Measurements from ENCODE around the gene PDCD2.

- no peak for TF ChIP-seq RARB (CRISPR knock-in tag; IDR thresholded peaks at IDR 0.05)
- no peak for TF ChIP-seq ZFP30 (CRISPR knock-in tag; IDR thresholded peaks at IDR 0.05)
- no peak for TF ChIP-seq TCF4 (CRISPR knock-in tag; IDR thresholded peaks at IDR 0.05; ENCODE audit: borderline replicate concordance)
- no peak for TF ChIP-seq ZC3H10 (CRISPR knock-in tag; IDR thresholded peaks at IDR 0.05)
- no peak for TF ChIP-seq CREB5 (CRISPR knock-in tag; IDR thresholded peaks at IDR 0.05; ENCODE audit: low read depth)
- no peak for TF ChIP-seq OSR1 (CRISPR knock-in tag; IDR thresholded peaks at IDR 0.05)
- no peak for TF ChIP-seq PATZ1 (CRISPR knock-in tag; IDR thresholded peaks at IDR 0.05; ENCODE audit: borderline replicate concordance)
- no peak for TF ChIP-seq SNAI2 (CRISPR knock-in tag; IDR thresholded peaks at IDR 0.05)
- no peak for TF ChIP-seq POU6F1 (CRISPR knock-in tag; IDR thresholded peaks at IDR 0.05; ENCODE audit: borderline replicate concordance, low read depth)
- TF ChIP-seq PPARA (CRISPR knock-in tag; IDR thresholded peaks at IDR 0.05; ENCODE audit: borderline replicate concordance): no peak
- TF ChIP-seq ZFP3 (CRISPR knock-in tag; IDR thresholded peaks at IDR 0.05): no peak
Measured at GRCh38 chr6:170553534-170554012, 30.9 kb downstream of the PDCD2 start.
